WTC11 (cell line): ENCODE data around the gene PPP1R16B. TPM values are rescaled to one million over a fixed set of nuclear protein-coding genes. Genes with fewer than 3 reads are reported as not detected.

Experiments
- ATAC-seq: fragments of 200-7000 bp; cut with Tn5 transposase; 2 replicates; pipeline ENCODE4 v1.10.0; 2021; ENCODE audit warnings: mild to moderate bottlenecking, moderate library complexity
- CTCF ChIA-PET: fragments of 300-600 bp; sonication (Branson Sonifier 250); formaldehyde crosslinking; loops from one replicate; lab custom pipeline; 2021; ENCODE audit warnings: antibody characterized with exemption; lab: Charles Lee
- POLR2A ChIA-PET: fragments of 350-600 bp; sonication (Branson Sonifier 250); formaldehyde crosslinking; loops from one replicate; lab custom pipeline; 2021; ENCODE audit warnings: antibody characterized with exemption; lab: Charles Lee
- DNase-seq: peaks from one replicate; pipeline ENCODE4 v3.0.0; 2021; ENCODE audit warnings: low spot score
- H3K27ac Mint-ChIP-seq: 2 replicates; pipeline ENCODE4 v1.8.0; 2021; ENCODE audit warnings: mixed read lengths
- H3K27me3 Mint-ChIP-seq: 2 replicates; pipeline ENCODE4 v1.8.0; 2021; ENCODE audit warnings: low read depth, mild to moderate bottlenecking, moderate library complexity, mixed read lengths
- H3K36me3 Mint-ChIP-seq: 2 replicates; pipeline ENCODE4 v1.8.0; 2021; ENCODE audit warnings: mixed read lengths
- H3K4me1 Mint-ChIP-seq: 2 replicates; pipeline ENCODE4 v1.8.0; 2022; ENCODE audit warnings: mixed read lengths
- H3K4me3 Mint-ChIP-seq: 2 replicates; pipeline ENCODE4 v1.8.0; 2021; ENCODE audit warnings: mild to moderate bottlenecking, moderate library complexity, mixed read lengths
- H3K9me3 Mint-ChIP-seq: 2 replicates; pipeline ENCODE4 v1.8.0; 2021; ENCODE audit warnings: mixed read lengths
- CTCF ChIP-seq: fragments of 200-600 bp; IDR thresholded peaks from 2 replicates; pipeline ENCODE4 v1.8.0; 2022; ENCODE audit warnings: antibody characterized with exemption
- ELF4 ChIP-seq: sonication (generic); formaldehyde crosslinking; IDR thresholded peaks from 2 replicates; pipeline ENCODE4 v1.8.1; 2022; ENCODE audit warnings: low read depth, mild to moderate bottlenecking, moderate library complexity, missing genetic modification reagents
- EMX1 ChIP-seq: fragments of 250-450 bp; sonication (Bioruptor Pico); IDR thresholded peaks from 2 replicates; pipeline ENCODE4 v1.8.0; 2021; ENCODE audit warnings: mild to moderate bottlenecking
- FOXJ3 ChIP-seq: sonication (generic); formaldehyde crosslinking; IDR thresholded peaks from 2 replicates; pipeline ENCODE4 v1.9.0; 2021; ENCODE audit warnings: missing genetic modification reagents, mild to moderate bottlenecking, borderline replicate concordance
- FOXP4 ChIP-seq: sonication (generic); formaldehyde crosslinking; IDR thresholded peaks from 2 replicates; pipeline ENCODE4 v1.8.0; 2022; ENCODE audit warnings: mild to moderate bottlenecking, missing genetic modification reagents
- JUN ChIP-seq: sonication (generic); formaldehyde crosslinking; IDR thresholded peaks from 2 replicates; pipeline ENCODE4 v1.8.0; 2023; ENCODE audit warnings: mild to moderate bottlenecking, missing genetic modification reagents
- NFATC4 ChIP-seq: fragments of 250-450 bp; sonication (Bioruptor Pico); IDR thresholded peaks from 2 replicates; pipeline ENCODE4 v1.9.0; 2021; ENCODE audit warnings: mild to moderate bottlenecking
- NFE2L1 ChIP-seq: sonication (generic); formaldehyde crosslinking; IDR thresholded peaks from 2 replicates; pipeline ENCODE4 v1.8.1; 2023; ENCODE audit warnings: missing genetic modification reagents
- NFYB ChIP-seq: sonication (generic); formaldehyde crosslinking; conservative IDR thresholded peaks from 2 replicates; pipeline ENCODE4 v1.8.0; 2022; ENCODE audit warnings: low read depth, missing genetic modification reagents
- OVOL2 ChIP-seq: fragments of 250-450 bp; sonication (Bioruptor Pico); IDR thresholded peaks from 2 replicates; pipeline ENCODE4 v1.9.0; 2021; ENCODE audit warnings: mild to moderate bottlenecking, borderline replicate concordance
- RORB ChIP-seq: fragments of 250-450 bp; sonication (Bioruptor Pico); IDR thresholded peaks from 2 replicates; pipeline ENCODE4 v1.9.0; 2021; ENCODE audit warnings: mild to moderate bottlenecking
- SOX15 ChIP-seq: fragments of 250-450 bp; sonication (Bioruptor Pico); IDR thresholded peaks from 2 replicates; pipeline ENCODE4 v1.9.0; 2021; ENCODE audit warnings: mild to moderate bottlenecking
- TEAD4 ChIP-seq: sonication (generic); formaldehyde crosslinking; IDR thresholded peaks from 2 replicates; pipeline ENCODE4 v1.8.0; 2022; ENCODE audit warnings: mild to moderate bottlenecking, missing genetic modification reagents
- ZNF121 ChIP-seq: sonication (generic); formaldehyde crosslinking; IDR thresholded peaks from 2 replicates; pipeline ENCODE4 v1.8.0; 2023; ENCODE audit warnings: missing genetic modification reagents
- total RNA-seq: library from RNA; stranded (reverse); gene quantifications from 3 replicates; pipeline ENCODE4 v1.2.3, GENCODE V29; 2021
- TF ChIP-seq, protein P1 (sequence below): sonication (generic); formaldehyde crosslinking; IDR thresholded peaks from 2 replicates; pipeline ENCODE4 v1.8.1; 2022; ENCODE audit warnings: mild to moderate bottlenecking, missing genetic modification reagents, moderate library complexity, borderline replicate concordance
- TF ChIP-seq, protein P2 (sequence below): sonication (generic); formaldehyde crosslinking; IDR thresholded peaks from 2 replicates; pipeline ENCODE4 v1.8.1; 2022; ENCODE audit warnings: low read depth, mild to moderate bottlenecking, moderate library complexity, missing genetic modification reagents, borderline replicate concordance
- TF ChIP-seq, protein P3 (sequence below): fragments of 250-450 bp; sonication (Bioruptor Pico); IDR thresholded peaks from 2 replicates; pipeline ENCODE4 v1.8.0; 2021; ENCODE audit warnings: mild to moderate bottlenecking
- TF ChIP-seq, protein P4 (sequence below): sonication (generic); formaldehyde crosslinking; IDR thresholded peaks from 2 replicates; pipeline ENCODE4 v1.8.1; 2023; ENCODE audit warnings: mild to moderate bottlenecking, missing genetic modification reagents, moderate library complexity
- TF ChIP-seq, protein P5 (sequence below): sonication (generic); formaldehyde crosslinking; IDR thresholded peaks from 2 replicates; pipeline ENCODE4 v1.8.1; 2023; ENCODE audit warnings: mild to moderate bottlenecking, missing genetic modification reagents, moderate library complexity
- TF ChIP-seq, protein P6 (sequence below): fragments of 250-450 bp; sonication (Bioruptor Pico); IDR thresholded peaks from 2 replicates; pipeline ENCODE4 v1.9.0; 2021; ENCODE audit warnings: mild to moderate bottlenecking, borderline replicate concordance
- TF ChIP-seq, protein P7 (sequence below): sonication (generic); formaldehyde crosslinking; IDR thresholded peaks from 2 replicates; pipeline ENCODE4 v1.8.1; 2022; ENCODE audit warnings: mild to moderate bottlenecking, moderate library complexity, missing genetic modification reagents

The PPP1R16B gene
- total RNA-seq, 1 experiment from 2014 or later: 12.0 TPM

GRCh38 chr20:38831995-38832620, 26.6 kb downstream of the PPP1R16B start (continued):
- TF ChIP-seq, protein P1, sequence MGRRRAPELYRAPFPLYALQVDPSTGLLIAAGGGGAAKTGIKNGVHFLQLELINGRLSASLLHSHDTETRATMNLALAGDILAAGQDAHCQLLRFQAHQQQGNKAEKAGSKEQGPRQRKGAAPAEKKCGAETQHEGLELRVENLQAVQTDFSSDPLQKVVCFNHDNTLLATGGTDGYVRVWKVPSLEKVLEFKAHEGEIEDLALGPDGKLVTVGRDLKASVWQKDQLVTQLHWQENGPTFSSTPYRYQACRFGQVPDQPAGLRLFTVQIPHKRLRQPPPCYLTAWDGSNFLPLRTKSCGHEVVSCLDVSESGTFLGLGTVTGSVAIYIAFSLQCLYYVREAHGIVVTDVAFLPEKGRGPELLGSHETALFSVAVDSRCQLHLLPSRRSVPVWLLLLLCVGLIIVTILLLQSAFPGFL (CRISPR knock-in tag): no peak
- TF ChIP-seq OVOL2 (CRISPR knock-in tag) (no peak), CTCF (no peak), NFATC4 (no peak), NFE2L1 (CRISPR knock-in tag) (no peak), FOXP4 (no peak)
- TF ChIP-seq, protein P2, sequence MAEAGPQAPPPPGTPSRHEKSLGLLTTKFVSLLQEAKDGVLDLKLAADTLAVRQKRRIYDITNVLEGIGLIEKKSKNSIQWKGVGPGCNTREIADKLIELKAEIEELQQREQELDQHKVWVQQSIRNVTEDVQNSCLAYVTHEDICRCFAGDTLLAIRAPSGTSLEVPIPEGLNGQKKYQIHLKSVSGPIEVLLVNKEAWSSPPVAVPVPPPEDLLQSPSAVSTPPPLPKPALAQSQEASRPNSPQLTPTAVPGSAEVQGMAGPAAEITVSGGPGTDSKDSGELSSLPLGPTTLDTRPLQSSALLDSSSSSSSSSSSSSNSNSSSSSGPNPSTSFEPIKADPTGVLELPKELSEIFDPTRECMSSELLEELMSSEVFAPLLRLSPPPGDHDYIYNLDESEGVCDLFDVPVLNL (CRISPR knock-in tag): no peak
- TF ChIP-seq, protein P3, sequence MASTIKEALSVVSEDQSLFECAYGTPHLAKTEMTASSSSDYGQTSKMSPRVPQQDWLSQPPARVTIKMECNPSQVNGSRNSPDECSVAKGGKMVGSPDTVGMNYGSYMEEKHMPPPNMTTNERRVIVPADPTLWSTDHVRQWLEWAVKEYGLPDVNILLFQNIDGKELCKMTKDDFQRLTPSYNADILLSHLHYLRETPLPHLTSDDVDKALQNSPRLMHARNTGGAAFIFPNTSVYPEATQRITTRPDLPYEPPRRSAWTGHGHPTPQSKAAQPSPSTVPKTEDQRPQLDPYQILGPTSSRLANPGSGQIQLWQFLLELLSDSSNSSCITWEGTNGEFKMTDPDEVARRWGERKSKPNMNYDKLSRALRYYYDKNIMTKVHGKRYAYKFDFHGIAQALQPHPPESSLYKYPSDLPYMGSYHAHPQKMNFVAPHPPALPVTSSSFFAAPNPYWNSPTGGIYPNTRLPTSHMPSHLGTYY: no peak
- TF ChIP-seq, all 79 proteins: peak for 0

DNA sequence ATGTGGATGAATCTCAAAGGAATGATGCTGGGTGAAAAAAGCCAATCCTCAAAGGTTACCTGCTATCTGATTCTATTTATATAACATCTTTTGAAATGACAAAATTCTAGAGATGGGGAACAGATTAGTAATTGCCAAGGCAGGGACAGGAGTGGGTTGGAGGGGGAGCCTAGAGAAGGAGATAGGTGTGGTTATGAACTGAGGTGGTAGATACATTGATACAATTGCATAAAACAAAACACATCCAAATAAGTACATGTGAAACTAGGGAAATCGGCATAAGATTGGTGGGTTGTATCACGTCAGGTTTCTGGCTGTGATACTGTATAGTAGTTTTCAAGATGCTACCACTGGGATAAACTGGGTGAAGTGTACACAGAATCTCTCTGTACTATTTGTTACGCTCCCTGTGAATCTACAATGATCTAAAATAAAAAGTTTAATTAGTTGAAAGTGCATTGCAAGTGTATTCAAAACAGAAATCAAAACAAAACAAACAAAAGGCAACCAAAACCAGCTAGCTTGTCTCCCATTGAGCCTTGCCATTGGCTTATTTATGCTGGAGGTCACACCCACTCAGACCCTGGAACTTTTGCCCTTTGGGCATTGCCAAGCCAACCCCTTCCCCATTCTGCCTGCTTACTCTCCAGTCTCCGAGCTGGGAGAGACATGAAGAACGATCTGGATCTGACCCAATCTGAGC, 27.8 kb downstream of the PPP1R16B start:
- no peak overlapping the region for H3K27ac Mint-ChIP-seq
- TF ChIP-seq OVOL2 (CRISPR knock-in tag) (no peak), EMX1 (CRISPR knock-in tag) (no peak), ELF4 (CRISPR knock-in tag) (no peak), FOXJ3 (CRISPR knock-in tag) (no peak), NFYB (CRISPR knock-in tag) (no peak), TEAD4 (CRISPR knock-in tag) (no peak), JUN (CRISPR knock-in tag) (no peak), RORB (CRISPR knock-in tag) (no peak), SOX15 (CRISPR knock-in tag) (no peak), ZNF121 (CRISPR knock-in tag) (no peak)
- TF ChIP-seq, protein P4, sequence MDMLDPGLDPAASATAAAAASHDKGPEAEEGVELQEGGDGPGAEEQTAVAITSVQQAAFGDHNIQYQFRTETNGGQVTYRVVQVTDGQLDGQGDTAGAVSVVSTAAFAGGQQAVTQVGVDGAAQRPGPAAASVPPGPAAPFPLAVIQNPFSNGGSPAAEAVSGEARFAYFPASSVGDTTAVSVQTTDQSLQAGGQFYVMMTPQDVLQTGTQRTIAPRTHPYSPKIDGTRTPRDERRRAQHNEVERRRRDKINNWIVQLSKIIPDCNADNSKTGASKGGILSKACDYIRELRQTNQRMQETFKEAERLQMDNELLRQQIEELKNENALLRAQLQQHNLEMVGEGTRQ (CRISPR knock-in tag): no peak
- TF ChIP-seq, protein P5, sequence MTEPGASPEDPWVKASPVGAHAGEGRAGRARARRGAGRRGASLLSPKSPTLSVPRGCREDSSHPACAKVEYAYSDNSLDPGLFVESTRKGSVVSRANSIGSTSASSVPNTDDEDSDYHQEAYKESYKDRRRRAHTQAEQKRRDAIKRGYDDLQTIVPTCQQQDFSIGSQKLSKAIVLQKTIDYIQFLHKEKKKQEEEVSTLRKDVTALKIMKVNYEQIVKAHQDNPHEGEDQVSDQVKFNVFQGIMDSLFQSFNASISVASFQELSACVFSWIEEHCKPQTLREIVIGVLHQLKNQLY (CRISPR knock-in tag): no peak
- TF ChIP-seq, protein P6, sequence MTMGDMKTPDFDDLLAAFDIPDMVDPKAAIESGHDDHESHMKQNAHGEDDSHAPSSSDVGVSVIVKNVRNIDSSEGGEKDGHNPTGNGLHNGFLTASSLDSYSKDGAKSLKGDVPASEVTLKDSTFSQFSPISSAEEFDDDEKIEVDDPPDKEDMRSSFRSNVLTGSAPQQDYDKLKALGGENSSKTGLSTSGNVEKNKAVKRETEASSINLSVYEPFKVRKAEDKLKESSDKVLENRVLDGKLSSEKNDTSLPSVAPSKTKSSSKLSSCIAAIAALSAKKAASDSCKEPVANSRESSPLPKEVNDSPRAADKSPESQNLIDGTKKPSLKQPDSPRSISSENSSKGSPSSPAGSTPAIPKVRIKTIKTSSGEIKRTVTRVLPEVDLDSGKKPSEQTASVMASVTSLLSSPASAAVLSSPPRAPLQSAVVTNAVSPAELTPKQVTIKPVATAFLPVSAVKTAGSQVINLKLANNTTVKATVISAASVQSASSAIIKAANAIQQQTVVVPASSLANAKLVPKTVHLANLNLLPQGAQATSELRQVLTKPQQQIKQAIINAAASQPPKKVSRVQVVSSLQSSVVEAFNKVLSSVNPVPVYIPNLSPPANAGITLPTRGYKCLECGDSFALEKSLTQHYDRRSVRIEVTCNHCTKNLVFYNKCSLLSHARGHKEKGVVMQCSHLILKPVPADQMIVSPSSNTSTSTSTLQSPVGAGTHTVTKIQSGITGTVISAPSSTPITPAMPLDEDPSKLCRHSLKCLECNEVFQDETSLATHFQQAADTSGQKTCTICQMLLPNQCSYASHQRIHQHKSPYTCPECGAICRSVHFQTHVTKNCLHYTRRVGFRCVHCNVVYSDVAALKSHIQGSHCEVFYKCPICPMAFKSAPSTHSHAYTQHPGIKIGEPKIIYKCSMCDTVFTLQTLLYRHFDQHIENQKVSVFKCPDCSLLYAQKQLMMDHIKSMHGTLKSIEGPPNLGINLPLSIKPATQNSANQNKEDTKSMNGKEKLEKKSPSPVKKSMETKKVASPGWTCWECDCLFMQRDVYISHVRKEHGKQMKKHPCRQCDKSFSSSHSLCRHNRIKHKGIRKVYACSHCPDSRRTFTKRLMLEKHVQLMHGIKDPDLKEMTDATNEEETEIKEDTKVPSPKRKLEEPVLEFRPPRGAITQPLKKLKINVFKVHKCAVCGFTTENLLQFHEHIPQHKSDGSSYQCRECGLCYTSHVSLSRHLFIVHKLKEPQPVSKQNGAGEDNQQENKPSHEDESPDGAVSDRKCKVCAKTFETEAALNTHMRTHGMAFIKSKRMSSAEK: no peak
- TF ChIP-seq, protein P7, sequence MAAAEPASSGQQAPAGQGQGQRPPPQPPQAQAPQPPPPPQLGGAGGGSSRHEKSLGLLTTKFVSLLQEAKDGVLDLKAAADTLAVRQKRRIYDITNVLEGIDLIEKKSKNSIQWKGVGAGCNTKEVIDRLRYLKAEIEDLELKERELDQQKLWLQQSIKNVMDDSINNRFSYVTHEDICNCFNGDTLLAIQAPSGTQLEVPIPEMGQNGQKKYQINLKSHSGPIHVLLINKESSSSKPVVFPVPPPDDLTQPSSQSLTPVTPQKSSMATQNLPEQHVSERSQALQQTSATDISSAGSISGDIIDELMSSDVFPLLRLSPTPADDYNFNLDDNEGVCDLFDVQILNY: no peak
- ChIA-PET POLR2A (interaction anchor here (0.6 kb wide), 1 partner anchor 804 kb away, joined by 3 read pairs; no protein-coding TSS in a partner anchor), CTCF (interaction anchor here (0.7 kb wide), 1 partner anchor 59 kb away, joined by 3 read pairs; no protein-coding TSS in a partner anchor)
- H3K27me3 Mint-ChIP-seq: no peaks in the 10 kb centered on the region
- H3K9me3 Mint-ChIP-seq: no peaks in the 10 kb centered on the region
- peaks cover 4% of the 10 kb centered on the region; the same call in 1 of the 2 replicates for H3K36me3 Mint-ChIP-seq
- no peak overlapping the region for H3K4me3 Mint-ChIP-seq
- ATAC-seq (no peak), DNase-seq (no peak)
- H3K4me1 Mint-ChIP-seq: peaks cover 12% of the 10 kb centered on the region
